Left lung (tissue), 10 donors: ENCODE data around the gene ACY1. TPM values are rescaled to one million over a fixed set of nuclear protein-coding genes. Genes with fewer than 3 reads are reported as not detected.

Experiments used
- ATAC-seq: fragments of 200-7000 bp; cut with Tn5 transposase; one replicate; pipeline ENCODE4 v1.9.1; 2020; ENCODE audit warnings: moderate library complexity
- DNase-seq, 4 donors: peaks; one replicate each; pipeline ENCODE4 v3.0.0-alpha.2; 2013 to 2020
- H3K27ac ChIP-seq, 2 donors: fragments of 200-600 bp; sonication (generic) in 1 of 2; one replicate each; pipeline versions ENCODE4 v1.5.0 to v1.8.0; 2020 to 2021
- H3K27me3 ChIP-seq, 2 donors: fragments of 200-600 bp; sonication (generic) in 1 of 2; one replicate each; pipeline versions ENCODE4 v1.5.0 to v1.8.0; 2020 to 2021
- H3K36me3 ChIP-seq, 2 donors: fragments of 200-600 bp; sonication (generic) in 1 of 2; one replicate each; pipeline versions ENCODE4 v1.5.0 to v1.8.0; 2020 to 2021
- H3K4me1 ChIP-seq, 2 donors: fragments of 200-600 bp; one replicate each; pipeline ENCODE4 v1.8.0; 2021
- H3K4me3 ChIP-seq, 2 donors: fragments of 200-600 bp; sonication (generic) in 1 of 2; one replicate each; pipeline versions ENCODE4 v1.5.0 to v1.8.0; 2020 to 2021; ENCODE audit warnings: mild to moderate bottlenecking in 1 of 2
- H3K9me3 ChIP-seq, 2 donors: fragments of 200-600 bp; sonication (generic) in 1 of 2; one replicate each; pipeline versions ENCODE4 v1.5.0 to v1.8.0; 2020 to 2021
- CTCF ChIP-seq, 2 donors: fragments of 200-600 bp; sonication (generic) in 1 of 2; IDR thresholded peaks; one replicate each; pipeline versions ENCODE4 v1.5.0 to v1.8.0; 2021; ENCODE audit warnings: antibody characterized with exemption in 2 of 2
- intact Hi-C, 2 donors: fragments of 100-400 bp; cut with DNase I; formaldehyde crosslinking; loops; one replicate each; pipeline versions ENCODE4 v1.11.2 to v1.14.2; 2022
- polyA plus RNA-seq, 6 donors: library from polyadenylated mRNA; unstranded; fragments of 120-200 nt; gene quantifications; one replicate each; pipeline ENCODE4 v1.2.1, GENCODE V29; 2013; ENCODE audit not compliant: insufficient read length in 6 of 6
- total RNA-seq, 2 donors: library from RNA; stranded (reverse); fragmentation: NEBNext Ultra II Directional; extraction: Animal tissue kit (Norgen Biotek cat#: 25700); gene quantifications; one replicate each; pipeline ENCODE4 v1.2.1, GENCODE V29; 2021
- donor health status: DM: no; HTN: yes; CAD: no.
- donor health status: DM: no; HTN: no; CAD: no.

ACY1 gene
- total and polyA plus RNA-seq, 8 donors, result 29.6 to 42.8 (median 36.9) TPM

DNA sequence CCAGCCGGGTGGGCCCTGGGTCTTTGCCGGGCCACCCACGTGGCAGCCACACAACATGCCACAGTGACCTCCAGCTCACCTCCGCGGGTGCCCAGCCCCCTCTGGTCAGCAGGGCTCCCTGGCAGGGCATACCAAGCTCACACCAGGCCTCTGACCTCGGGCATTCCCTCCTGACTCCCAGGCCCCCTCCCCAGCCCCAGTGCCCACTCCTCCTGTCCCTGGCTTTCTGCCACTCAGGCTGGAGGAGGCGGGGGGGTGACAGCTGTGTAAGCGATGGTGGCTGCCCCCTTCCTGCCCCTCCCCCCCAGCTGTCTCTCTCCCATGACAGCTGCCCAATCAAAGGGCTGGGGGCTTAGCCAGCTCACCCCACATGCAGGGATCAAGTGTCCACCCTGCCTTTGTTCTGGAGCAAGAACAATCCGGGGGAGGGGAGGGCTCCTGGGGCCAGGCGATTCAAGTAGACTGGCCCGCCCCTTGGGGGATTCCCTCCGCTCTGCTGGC is 19.3 kb upstream of the ACY1 start:
- peaks cover 0 to 28% of the 10 kb centered on the region in 2 donors for H3K27me3 ChIP-seq
- ATAC-seq (no peak), DNase-seq (peak in 1 of 4 donors; percentile 64)
- H3K9me3 ChIP-seq, result no peaks in the 10 kb centered on the region
- no peak overlapping the region for H3K27ac ChIP-seq
- H3K36me3 ChIP-seq, result peaks cover 0 to 16% of the 10 kb centered on the region in 2 donors
- H3K4me3 ChIP-seq, result no peak overlapping the region
- intact Hi-C loops, result no loop called here
- TF ChIP-seq CTCF (IDR thresholded peaks at IDR 0.05), result no peak
- peaks cover 6 to 23% of the 10 kb centered on the region in 2 donors for H3K4me1 ChIP-seq

DNA sequence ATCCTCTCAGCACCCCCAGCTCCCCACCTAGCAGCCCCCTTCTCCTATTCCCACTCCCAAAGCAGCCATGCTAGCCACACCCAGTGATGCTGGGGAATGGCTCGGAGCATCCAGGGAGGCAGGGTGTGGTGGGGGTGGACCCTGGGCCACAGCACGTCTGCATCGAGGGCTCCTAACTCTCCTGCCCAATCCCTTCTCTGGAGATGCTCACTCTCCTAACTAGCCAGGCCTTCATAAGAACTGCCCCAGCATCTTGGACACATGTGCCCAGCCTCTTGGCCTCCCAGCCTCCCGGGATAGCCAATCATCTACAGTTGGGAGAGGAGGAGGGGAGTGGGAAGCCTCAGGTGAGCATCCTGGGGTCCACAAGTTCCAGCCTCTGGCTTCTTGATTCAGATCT is 18.8 kb upstream of the ACY1 start:
- ATAC-seq, result no peak

DNA sequence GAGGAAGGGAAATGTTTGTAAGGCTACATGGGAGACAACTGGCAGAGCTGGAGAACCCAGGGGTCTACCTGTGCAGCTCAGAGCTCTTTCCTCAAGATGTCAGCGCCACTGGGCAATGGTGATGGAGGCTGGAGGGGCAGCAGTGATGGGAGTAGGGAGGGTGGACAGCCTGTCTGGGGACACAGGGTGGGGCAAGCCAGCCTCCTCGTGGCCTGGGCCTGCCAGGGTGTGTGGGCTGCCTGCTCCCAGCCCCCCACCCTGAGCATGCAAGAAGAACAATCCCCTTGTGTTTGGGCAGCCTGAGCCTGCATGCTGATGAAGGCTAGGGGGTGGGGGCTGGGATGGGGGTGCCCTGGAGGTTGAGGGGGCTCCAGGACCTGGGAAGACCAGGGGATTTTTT is 17.3 kb upstream of the ACY1 start:
- Histone ChIP-seq H3K9me3 (no peaks in the 10 kb centered on the region), H3K36me3 (no peaks in the 10 kb centered on the region), H3K27me3 (peaks cover 0 to 28% of the 10 kb centered on the region in 2 donors), H3K4me3 (no peak overlapping the region), H3K4me1 (peaks cover 6 to 23% of the 10 kb centered on the region in 2 donors), H3K27ac (no peak overlapping the region)
- peak in 1 of 4 donors; percentile 29 for DNase-seq
- intact Hi-C loops, result no loop called here
- ATAC-seq, result no peak
- TF ChIP-seq CTCF (IDR thresholded peaks at IDR 0.05), result no peak

More for the DNA sequence above, 18.8 kb upstream of the ACY1 start:
- no peak for TF ChIP-seq CTCF (IDR thresholded peaks at IDR 0.05)
- Histone ChIP-seq H3K4me1 (peaks cover 6 to 23% of the 10 kb centered on the region in 2 donors), H3K9me3 (no peaks in the 10 kb centered on the region), H3K36me3 (peaks cover 0 to 13% of the 10 kb centered on the region in 2 donors), H3K4me3 (no peak overlapping the region), H3K27ac (no peak overlapping the region), H3K27me3 (peaks cover 0 to 28% of the 10 kb centered on the region in 2 donors)
- no peak for DNase-seq
- intact Hi-C loops, result no loop called here

DNA sequence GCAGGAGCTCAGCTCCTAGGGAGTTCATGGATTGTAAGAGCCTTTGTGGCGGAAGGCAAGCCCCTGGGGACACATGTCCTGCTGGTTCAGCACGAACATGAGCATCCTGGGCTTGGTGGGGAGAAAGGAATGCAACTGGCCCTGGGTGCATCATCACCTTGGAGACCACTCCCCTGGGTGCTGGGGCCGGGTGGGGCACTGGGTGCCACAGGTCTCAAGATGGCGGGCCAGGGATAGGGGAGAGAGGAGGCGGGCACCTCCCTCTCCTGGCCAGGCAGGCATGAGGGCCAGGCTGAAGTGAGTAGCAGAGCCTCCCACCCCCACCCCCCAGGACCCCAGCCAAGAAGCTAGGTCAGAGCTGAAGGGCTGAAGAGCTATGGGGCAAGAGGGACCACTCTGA is 16.8 kb upstream of the ACY1 start:
- Histone ChIP-seq H3K4me1 (peaks cover 6 to 23% of the 10 kb centered on the region in 2 donors), H3K4me3 (peak overlapping the region; percentile 53 to 64), H3K9me3 (no peaks in the 10 kb centered on the region), H3K36me3 (no peaks in the 10 kb centered on the region), H3K27ac (no peak overlapping the region), H3K27me3 (peaks cover 0 to 28% of the 10 kb centered on the region in 2 donors)
- ATAC-seq (no peak), DNase-seq (peak in 1 of 4 donors; percentile 70)
- intact Hi-C loops, result no loop called here
- no peak for TF ChIP-seq CTCF (IDR thresholded peaks at IDR 0.05)

- H3K4me1 ChIP-seq, result peaks cover 6 to 23% of the 10 kb centered on the region in 2 donors
Measured at GRCh38 chr3:51966922-51967383, 16.4 kb upstream of the ACY1 start.

More at GRCh38 chr3:51966922-51967383, 16.4 kb upstream of the ACY1 start:
- peak overlapping the region; percentile 53 to 64 for H3K4me3 ChIP-seq
- H3K36me3 ChIP-seq, result no peaks in the 10 kb centered on the region
- H3K27ac ChIP-seq, result peak overlapping the region; percentile 44 to 82
- peaks cover 0 to 28% of the 10 kb centered on the region in 2 donors for H3K27me3 ChIP-seq
- intact Hi-C loops, result no loop called here
- TF ChIP-seq CTCF (IDR thresholded peaks at IDR 0.05), result no peak
- H3K9me3 ChIP-seq, result no peaks in the 10 kb centered on the region
- no peak for DNase-seq
- no peak for ATAC-seq
